Activated CD8-positive, alpha-beta T cell treated with anti-CD3 and anti-CD28 coated beads for 36 hours (primary cell): Measurements from ENCODE around the gene VPS54. TPM values are rescaled to one million over a fixed set of nuclear protein-coding genes. Genes with fewer than 3 reads are reported as not detected.
A peak's percentile ranks its signal among the peaks of the same experiment; 100 is the strongest.
"Not testable (repeated sequence)": the region's sequence is repeated elsewhere in the genome, so short reads cannot be mapped to it uniquely, and the experiment has no call there.

Experiments used
- ATAC-seq: fragments of 200-7000 bp; cut with Tn5 transposase; one replicate; pipeline ENCODE4 v1.10.0; 2021; ENCODE audit warnings: mild to moderate bottlenecking, moderate library complexity
- CTCF ChIA-PET: fragments of 350-600 bp; sonication (Branson Sonifier 250); formaldehyde crosslinking; loops from one replicate; lab custom pipeline; 2021; ENCODE audit warnings: antibody characterized with exemption; lab: Charles Lee
- POLR2A ChIA-PET: fragments of 350-600 bp; sonication (Branson Sonifier 250); formaldehyde crosslinking; loops from one replicate; lab custom pipeline; 2021; ENCODE audit warnings: antibody characterized with exemption; lab: Charles Lee
- DNase-seq: peaks from one replicate; pipeline ENCODE4 v3.0.0-alpha.2; 2020
- H3K27ac Mint-ChIP-seq: one replicate; pipeline ENCODE4 v1.8.0; 2021; ENCODE audit warnings: mild to moderate bottlenecking, mixed read lengths
- H3K27me3 Mint-ChIP-seq: one replicate; pipeline ENCODE4 v1.8.0; 2021; ENCODE audit warnings: mixed read lengths
- H3K36me3 Mint-ChIP-seq: one replicate; pipeline ENCODE4 v1.8.0; 2021; ENCODE audit warnings: low read depth, mixed read lengths
- H3K4me1 Mint-ChIP-seq: one replicate; pipeline ENCODE4 v1.8.0; 2021; ENCODE audit warnings: low read depth, mixed read lengths
- H3K4me3 Mint-ChIP-seq: one replicate; pipeline ENCODE4 v1.8.0; 2021; ENCODE audit warnings: mild to moderate bottlenecking, moderate library complexity, mixed read lengths
- H3K9me3 Mint-ChIP-seq: one replicate; pipeline ENCODE4 v1.8.0; 2021; ENCODE audit warnings: mixed read lengths
- CTCF ChIP-seq: fragments of 200-600 bp; IDR thresholded peaks from one replicate; pipeline ENCODE4 v1.8.0; 2022; ENCODE audit warnings: antibody characterized with exemption, mild to moderate bottlenecking
- intact Hi-C: fragments of 100-400 bp; cut with micrococcal nuclease; formaldehyde crosslinking; loops from one replicate; pipeline ENCODE4 v1.10.0; 2022
- total RNA-seq, 2 experiments: library from RNA; stranded (reverse); gene quantifications; one replicate each; pipeline ENCODE4 v1.2.3, GENCODE V29; 2021

VPS54 gene
- total RNA-seq, 2 experiments from 2014 or later = 8.9 to 9.4 TPM

- POLR2A ChIA-PET = no interaction called here
- Mint-ChIP-seq H3K27ac (no peak overlapping the region), H3K9me3 (peaks cover 7% of the 10 kb centered on the region), H3K4me3 (no peak overlapping the region), H3K36me3 (peaks cover 37% of the 10 kb centered on the region), H3K27me3 (no peaks in the 10 kb centered on the region), H3K4me1 (no peaks in the 10 kb centered on the region)
- ATAC-seq (no peak), DNase-seq (no peak)
- TF ChIP-seq CTCF = no peak
- intact Hi-C loops = no loop called here
- CTCF ChIA-PET = no interaction called here
Observed at GRCh38 chr2:63950414-63950813, 68.8 kb downstream of the VPS54 start.

GRCh38 chr2:63942788-63943187, 76.4 kb downstream of the VPS54 start:
- H3K27ac Mint-ChIP-seq = no peak overlapping the region
- ChIA-PET CTCF (no interaction called here), POLR2A (no interaction called here)
- intact Hi-C loops = no loop called here
- ATAC-seq (no peak), DNase-seq (no peak)
- no peaks in the 10 kb centered on the region for H3K27me3 Mint-ChIP-seq
- H3K9me3 Mint-ChIP-seq = peaks cover 6% of the 10 kb centered on the region
- peaks cover 26% of the 10 kb centered on the region for H3K36me3 Mint-ChIP-seq
- no peaks in the 10 kb centered on the region for H3K4me1 Mint-ChIP-seq
- no peak for TF ChIP-seq CTCF
- H3K4me3 Mint-ChIP-seq = no peak overlapping the region

- ATAC-seq, DNase-seq, intact Hi-C loops, H3K4me1 Mint-ChIP-seq, CTCF ChIA-PET, H3K27me3 Mint-ChIP-seq, POLR2A ChIA-PET, H3K4me3 Mint-ChIP-seq, H3K27ac Mint-ChIP-seq, H3K9me3 Mint-ChIP-seq: not testable (repeated sequence)
- H3K36me3 Mint-ChIP-seq = peaks cover 59% of the 10 kb centered on the region
Observed at GRCh38 chr2:63932104-63932503, 87.1 kb downstream of the VPS54 start.

GRCh38 chr2:63926815-63927214, 92.4 kb downstream of the VPS54 start:
- POLR2A ChIA-PET = no interaction called here
- no peak overlapping the region for H3K27ac Mint-ChIP-seq
- DNase-seq (no peak), ATAC-seq (no peak)
- intact Hi-C loops = no loop called here
- H3K36me3 Mint-ChIP-seq = peaks cover 44% of the 10 kb centered on the region
- H3K4me3 Mint-ChIP-seq = no peak overlapping the region
- H3K27me3 Mint-ChIP-seq = no peaks in the 10 kb centered on the region
- CTCF ChIA-PET = no interaction called here
- TF ChIP-seq CTCF = no peak
- H3K9me3 Mint-ChIP-seq = no peaks in the 10 kb centered on the region
- peaks cover 3% of the 10 kb centered on the region for H3K4me1 Mint-ChIP-seq

GRCh38 chr2:63914311-63914710, 104.9 kb downstream of the VPS54 start:
- Mint-ChIP-seq H3K27ac (no peak overlapping the region), H3K4me1 (no peaks in the 10 kb centered on the region), H3K9me3 (no peaks in the 10 kb centered on the region), H3K36me3 (peaks cover 35% of the 10 kb centered on the region), H3K27me3 (no peaks in the 10 kb centered on the region), H3K4me3 (no peak overlapping the region)
- DNase-seq = no peak
- no peak for ATAC-seq
- ChIA-PET CTCF (no interaction called here), POLR2A (no interaction called here)
- intact Hi-C loops = no loop called here
- no peak for TF ChIP-seq CTCF

- H3K36me3 Mint-ChIP-seq = peaks cover 61% of the 10 kb centered on the region
- H3K4me1 Mint-ChIP-seq = peaks cover 15% of the 10 kb centered on the region
- DNase-seq = no peak
- intact Hi-C loops = no loop called here
- H3K9me3 Mint-ChIP-seq = peaks cover 27% of the 10 kb centered on the region
- no peak overlapping the region for H3K27ac Mint-ChIP-seq
- H3K4me3 Mint-ChIP-seq = no peak overlapping the region
- ATAC-seq = peak; percentile 51
- ChIA-PET POLR2A (no interaction called here), CTCF (no interaction called here)
- no peaks in the 10 kb centered on the region for H3K27me3 Mint-ChIP-seq
- no peak for TF ChIP-seq CTCF
Observed at GRCh38 chr2:63903003-63903402, 116.2 kb downstream of the VPS54 start.
